HEK293 (cell line): ENCODE data around the gene MUC5B.

Source experiments
- CTCF ChIA-PET: fragments of 350-600 bp; formaldehyde crosslinking; extraction: SDS; loops from one replicate; lab custom pipeline; 2021; ENCODE audit warnings: antibody characterized with exemption; lab: Yijun Ruan, JAX
- POLR2A ChIA-PET: fragments of 300-600 bp; formaldehyde crosslinking; extraction: SDS; loops from one replicate; lab custom pipeline; 2020; ENCODE audit warnings: antibody characterized with exemption, inconsistent platforms; lab: Yijun Ruan, JAX
- H3K27ac ChIP-seq: fragments of 200-500 bp; sonication (Bioruptor generic); 2 replicates; pipeline ENCODE4 v1.5.1; 2014; ENCODE audit warnings: low read depth, low read length, control low read depth, inconsistent platforms; ENCODE audit errors: extremely low read depth
- H3K36me3 ChIP-seq, 2 experiments: fragments of 200-500 bp in 1 of 2; sonication (Bioruptor generic) in 1 of 2; 1 replicate in 1 of 2; 2 replicates in 1 of 2; pipeline ENCODE4 v1.5.1; 2014 to 2017; ENCODE audit warnings: inconsistent platforms in 2 of 2, low read length in 2 of 2; ENCODE audit not compliant: control insufficient read depth in 2 of 2, insufficient read depth in 1 of 2
- H3K4me1 ChIP-seq: fragments of 200-500 bp; sonication (Bioruptor generic); 2 replicates; pipeline ENCODE4 v1.5.1; 2014; ENCODE audit warnings: mild to moderate bottlenecking, low read length, inconsistent platforms; ENCODE audit not compliant: control insufficient read depth, insufficient read depth
- H3K4me3 ChIP-seq: 2 replicates; pipeline ENCODE4 v1.5.1; 2011; ENCODE audit warnings: low read depth, mild to moderate bottlenecking, control low read depth, low read length, moderate library complexity
- H3K9me3 ChIP-seq: fragments of 200-500 bp; sonication (Bioruptor generic); 2 replicates; pipeline ENCODE4 v1.5.1; 2014; ENCODE audit warnings: low read depth, low read length, inconsistent platforms; ENCODE audit not compliant: control insufficient read depth, insufficient read depth
- HOXA7 ChIP-seq: sonication (generic); formaldehyde crosslinking; IDR thresholded peaks from 2 replicates; pipeline ENCODE4 v1.8.1; 2022; ENCODE audit warnings: missing genetic modification reagents, borderline replicate concordance
- HOXC10 ChIP-seq: sonication (generic); formaldehyde crosslinking; IDR thresholded peaks from 2 replicates; pipeline ENCODE4 v1.8.1; 2023; ENCODE audit warnings: mild to moderate bottlenecking, missing genetic modification reagents
- KLF1 ChIP-seq: fragments of 450-650 bp; formaldehyde crosslinking; IDR thresholded peaks from 2 replicates; pipeline ENCODE4 v1.5.1; 2016; ENCODE audit warnings: missing biosample characterization, missing genetic modification characterization
- OSR2 ChIP-seq: fragments of 450-650 bp; formaldehyde crosslinking; IDR thresholded peaks from 2 replicates; pipeline ENCODE4 v1.5.1; 2016; ENCODE audit warnings: missing biosample characterization, missing genetic modification characterization
- SP3 ChIP-seq: fragments of 450-650 bp; formaldehyde crosslinking; IDR thresholded peaks from 2 replicates; pipeline ENCODE4 v1.5.1; 2016; ENCODE audit warnings: missing biosample characterization, missing genetic modification characterization
- WT1 ChIP-seq: fragments of 450-650 bp; formaldehyde crosslinking; IDR thresholded peaks from 2 replicates; pipeline ENCODE4 v1.5.1; 2016; ENCODE audit warnings: missing biosample characterization, missing genetic modification characterization
- ZBTB49 ChIP-seq: fragments of 450-650 bp; formaldehyde crosslinking; IDR thresholded peaks from 2 replicates; pipeline ENCODE4 v1.5.1; 2016; ENCODE audit warnings: missing biosample characterization, missing genetic modification characterization, low read depth
- ZIC2 ChIP-seq: fragments of 450-650 bp; formaldehyde crosslinking; IDR thresholded peaks from 2 replicates; pipeline ENCODE4 v1.5.1; 2016; ENCODE audit warnings: missing biosample characterization, missing genetic modification characterization
- ZNF132 ChIP-seq: fragments of 450-650 bp; formaldehyde crosslinking; IDR thresholded peaks from 2 replicates; pipeline ENCODE4 v1.5.1; 2017; ENCODE audit warnings: missing biosample characterization, missing genetic modification characterization, borderline replicate concordance
- ZNF16 ChIP-seq: fragments of 450-650 bp; formaldehyde crosslinking; IDR thresholded peaks from 2 replicates; pipeline ENCODE4 v1.5.1; 2016; ENCODE audit warnings: low read depth, missing biosample characterization, missing genetic modification characterization
- ZNF266 ChIP-seq: fragments of 450-650 bp; formaldehyde crosslinking; IDR thresholded peaks from 2 replicates; pipeline ENCODE4 v1.5.1; 2016; ENCODE audit warnings: missing biosample characterization, missing genetic modification characterization, low read depth
- ZNF311 ChIP-seq: fragments of 450-650 bp; formaldehyde crosslinking; IDR thresholded peaks from 2 replicates; pipeline ENCODE4 v1.5.1; 2017; ENCODE audit warnings: missing biosample characterization, missing genetic modification characterization, borderline replicate concordance
- ZNF354C ChIP-seq: fragments of 450-650 bp; formaldehyde crosslinking; IDR thresholded peaks from 2 replicates; pipeline ENCODE4 v1.5.1; 2016; ENCODE audit warnings: missing biosample characterization, missing genetic modification characterization, low read depth, borderline replicate concordance
- ZNF404 ChIP-seq: fragments of 450-650 bp; formaldehyde crosslinking; IDR thresholded peaks from 2 replicates; pipeline ENCODE4 v1.5.1; 2017; ENCODE audit warnings: missing biosample characterization, missing genetic modification characterization
- ZNF518A ChIP-seq: fragments of 450-650 bp; formaldehyde crosslinking; conservative IDR thresholded peaks from 2 replicates; pipeline ENCODE4 v1.5.1; 2016; ENCODE audit warnings: low read depth, missing biosample characterization, missing genetic modification characterization
- ZNF610 ChIP-seq: fragments of 450-650 bp; formaldehyde crosslinking; IDR thresholded peaks from 2 replicates; pipeline ENCODE4 v1.5.1; 2016; ENCODE audit warnings: missing biosample characterization, missing genetic modification characterization, borderline replicate concordance
- ZNF654 ChIP-seq: fragments of 450-650 bp; formaldehyde crosslinking; IDR thresholded peaks from 2 replicates; pipeline ENCODE4 v1.5.1; 2016; ENCODE audit warnings: low read depth, missing biosample characterization, missing genetic modification characterization
- ZSCAN4 ChIP-seq: fragments of 450-650 bp; formaldehyde crosslinking; IDR thresholded peaks from 2 replicates; pipeline ENCODE4 v1.5.1; 2017; ENCODE audit warnings: missing biosample characterization, missing genetic modification characterization

MUC5B gene

GRCh38 chr11:1293619-1294015 is 70.8 kb downstream of the MUC5B start (continued):
- no peak for TF ChIP-seq ZBTB49 (tag by site-specific recombination)

- no peaks in the 10 kb centered on the region for H3K9me3 ChIP-seq
- H3K4me1 ChIP-seq: no peaks in the 10 kb centered on the region
- H3K36me3 ChIP-seq: peaks cover 0 to 64% of the 10 kb centered on the region in 2 experiments; a peak in 1 of 3 replicates
- TF ChIP-seq KLF1 (tag by site-specific recombination): no peak
- TF ChIP-seq ZNF654 (tag by site-specific recombination): no peak
- TF ChIP-seq ZNF311 (tag by site-specific recombination): no peak
- TF ChIP-seq HOXC10: no peak
- TF ChIP-seq ZNF404 (tag by site-specific recombination): no peak
- no peak for TF ChIP-seq ZNF16 (tag by site-specific recombination)
- TF ChIP-seq HOXA7: no peak
- TF ChIP-seq ZNF132 (tag by site-specific recombination): no peak
- TF ChIP-seq SP3 (tag by site-specific recombination): no peak
- no peak for TF ChIP-seq ZIC2 (tag by site-specific recombination)
- no peak for TF ChIP-seq ZNF354C
- no peak for TF ChIP-seq ZNF610 (tag by site-specific recombination)
- TF ChIP-seq OSR2 (tag by site-specific recombination): no peak
- no peak for TF ChIP-seq ZNF266 (tag by site-specific recombination)
- no peak for TF ChIP-seq ZNF518A (tag by site-specific recombination)
- TF ChIP-seq WT1: no peak
- no peak for TF ChIP-seq ZSCAN4
- POLR2A ChIA-PET: no interaction called here
- CTCF ChIA-PET: no interaction called here
- H3K4me3 ChIP-seq: no peak overlapping the region
- H3K27ac ChIP-seq: no peak overlapping the region
These were observed 72.2 kb downstream of the MUC5B start for GRCh38 chr11:1295086-1295485.
